HG02840 (cell line): ENCODE results near the gene RGS14.
A peak's percentile ranks its signal among the peaks of the same experiment; 100 is the strongest.
"Not testable (repeated sequence)": the region's sequence is repeated elsewhere in the genome, so short reads cannot be mapped to it uniquely, and the experiment has no call there.

ENCODE experiments used
- ATAC-seq: cut with Tn5 transposase; IDR thresholded peaks from one replicate; pipeline ENCODE4 v1.9.1; 2021; ENCODE audit warnings: mild to moderate bottlenecking, moderate library complexity, moderate number of reproducible peaks; ENCODE audit not compliant: unreplicated experiment, low FRiP score

RGS14 gene

DNA sequence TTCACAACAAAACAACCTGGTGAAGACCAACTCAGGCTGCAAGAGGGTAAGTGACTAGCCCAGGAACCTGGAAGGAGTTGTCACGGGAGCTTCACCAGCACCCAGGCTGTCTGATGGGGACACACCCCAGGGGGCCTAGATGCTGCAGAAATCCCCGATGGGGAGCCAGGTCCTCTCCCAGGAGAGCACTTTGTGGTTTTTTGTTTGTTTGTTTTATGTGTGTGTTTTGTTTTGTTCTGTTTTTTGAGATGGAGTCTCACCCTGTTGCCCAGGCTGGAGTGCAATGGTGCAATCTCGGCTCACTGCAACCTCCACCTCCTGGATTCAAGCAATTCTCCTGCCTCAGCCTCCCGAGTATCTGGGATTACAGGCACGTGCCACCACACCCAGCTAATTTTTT lies 17.8 kb downstream of the RGS14 start:
- ATAC-seq, result not testable (repeated sequence)

- ATAC-seq, result no peak
Measured at GRCh38 chr5:177376107-177376506, 18.4 kb downstream of the RGS14 start.

DNA sequence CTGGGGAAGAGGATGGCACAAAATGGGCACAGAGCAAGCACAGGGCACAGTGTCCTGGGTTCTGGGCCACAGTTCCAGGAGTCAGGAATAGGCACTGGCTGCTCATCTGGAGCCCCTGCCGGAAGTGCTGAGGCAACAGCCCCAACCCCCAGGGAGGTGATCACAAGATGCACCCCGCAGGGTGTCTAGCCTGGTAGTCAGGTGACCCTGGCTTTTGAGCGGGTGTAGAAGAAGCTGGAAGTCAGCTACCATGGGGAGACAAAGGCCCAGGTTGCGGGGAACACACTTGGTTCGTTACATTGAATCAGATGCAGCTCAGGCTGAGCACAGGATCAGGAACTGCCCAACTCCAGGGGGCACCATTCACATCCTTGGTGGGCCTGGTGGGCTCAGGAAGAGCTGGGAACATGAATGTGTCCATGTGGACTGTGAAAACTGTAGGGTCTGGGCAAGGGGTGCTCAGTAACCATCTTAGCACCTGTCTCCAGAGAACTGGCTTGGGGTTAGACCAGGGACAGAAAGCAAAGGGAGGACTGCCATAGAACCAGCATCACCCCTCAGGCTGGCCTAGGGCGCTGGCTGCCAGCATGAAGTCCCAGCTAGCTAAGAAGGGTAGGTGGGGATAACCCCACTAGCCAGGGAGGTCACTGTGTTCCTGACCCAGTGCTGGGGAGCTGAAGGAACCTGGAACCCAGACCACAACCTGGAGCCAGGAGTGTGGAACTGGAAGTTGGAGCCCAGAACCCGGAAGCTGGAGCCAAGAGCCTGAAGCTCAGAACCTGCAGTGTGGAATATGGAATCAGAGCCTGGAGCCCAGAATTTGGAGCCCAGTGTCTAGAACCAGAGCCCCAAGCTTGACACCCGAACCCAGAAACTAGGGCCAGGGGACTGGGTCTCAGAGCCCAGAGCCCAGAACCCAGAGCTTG lies 20.4 kb downstream of the RGS14 start:
- ATAC-seq, result no peak

GRCh38 chr5:177378884-177379883 lies 21.5 kb downstream of the RGS14 start:
- no peak for ATAC-seq

GRCh38 chr5:177380805-177381126 lies 23.0 kb downstream of the RGS14 start:
- ATAC-seq, result no peak

- no peak for ATAC-seq
Measured at GRCh38 chr5:177382423-177383029, 24.8 kb downstream of the RGS14 start.

GRCh38 chr5:177383181-177383580 lies 25.5 kb downstream of the RGS14 start:
- ATAC-seq, result no peak

DNA sequence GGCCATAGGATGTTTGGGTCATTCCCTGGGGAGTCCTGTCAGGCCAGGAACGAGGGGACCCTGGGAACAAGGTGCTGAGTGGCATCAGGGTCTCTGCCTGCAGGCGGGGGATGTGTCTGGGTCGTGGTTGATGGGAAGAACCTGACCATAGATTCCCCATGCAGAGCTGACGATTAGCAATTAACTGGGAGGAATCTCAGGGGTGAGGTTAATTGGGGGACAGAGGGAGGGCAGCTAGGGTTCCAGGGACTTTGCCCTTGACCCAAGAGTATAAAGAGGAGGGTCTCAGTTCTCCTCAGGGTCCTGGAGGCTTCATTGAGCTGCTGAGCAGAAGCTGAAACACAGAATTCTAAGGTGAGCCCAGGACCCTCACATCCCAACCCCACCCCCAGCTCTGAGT lies 26.4 kb downstream of the RGS14 start, which contains the start of gene SLC34A1:
Gene SLC34A1, plus strand, starts transcription at position 301 of the 400 bp plus-strand sequence. CDS start 1,308 bp downstream, outside the sequence.
- ATAC-seq, result no peak

GRCh38 chr5:177385720-177386119 lies 28.0 kb downstream of the RGS14 start:
- ATAC-seq, result no peak

GRCh38 chr5:177386542-177386941 lies 28.8 kb downstream of the RGS14 start:
- ATAC-seq, result no peak

DNA sequence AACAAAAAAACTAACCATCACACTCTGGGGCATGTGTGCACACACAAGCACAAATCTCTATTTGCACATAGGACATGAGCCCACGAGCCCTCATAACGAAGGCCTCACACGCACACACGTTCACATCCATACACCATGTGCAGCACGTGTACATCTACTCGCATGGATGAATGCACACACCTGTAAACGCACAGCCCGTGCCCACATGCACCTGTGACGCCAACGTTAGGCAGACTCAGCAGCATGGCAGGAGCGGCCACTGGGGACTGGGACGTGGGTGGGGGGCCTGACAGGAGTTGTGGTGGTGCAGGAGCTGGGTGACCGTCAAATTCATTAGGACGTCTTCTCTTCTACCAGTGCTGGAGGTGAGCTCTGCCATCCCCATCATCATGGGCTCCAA lies 29.7 kb downstream of the RGS14 start:
- no peak for ATAC-seq

- no peak for ATAC-seq
Measured at GRCh38 chr5:177388521-177389052, 30.9 kb downstream of the RGS14 start.

DNA sequence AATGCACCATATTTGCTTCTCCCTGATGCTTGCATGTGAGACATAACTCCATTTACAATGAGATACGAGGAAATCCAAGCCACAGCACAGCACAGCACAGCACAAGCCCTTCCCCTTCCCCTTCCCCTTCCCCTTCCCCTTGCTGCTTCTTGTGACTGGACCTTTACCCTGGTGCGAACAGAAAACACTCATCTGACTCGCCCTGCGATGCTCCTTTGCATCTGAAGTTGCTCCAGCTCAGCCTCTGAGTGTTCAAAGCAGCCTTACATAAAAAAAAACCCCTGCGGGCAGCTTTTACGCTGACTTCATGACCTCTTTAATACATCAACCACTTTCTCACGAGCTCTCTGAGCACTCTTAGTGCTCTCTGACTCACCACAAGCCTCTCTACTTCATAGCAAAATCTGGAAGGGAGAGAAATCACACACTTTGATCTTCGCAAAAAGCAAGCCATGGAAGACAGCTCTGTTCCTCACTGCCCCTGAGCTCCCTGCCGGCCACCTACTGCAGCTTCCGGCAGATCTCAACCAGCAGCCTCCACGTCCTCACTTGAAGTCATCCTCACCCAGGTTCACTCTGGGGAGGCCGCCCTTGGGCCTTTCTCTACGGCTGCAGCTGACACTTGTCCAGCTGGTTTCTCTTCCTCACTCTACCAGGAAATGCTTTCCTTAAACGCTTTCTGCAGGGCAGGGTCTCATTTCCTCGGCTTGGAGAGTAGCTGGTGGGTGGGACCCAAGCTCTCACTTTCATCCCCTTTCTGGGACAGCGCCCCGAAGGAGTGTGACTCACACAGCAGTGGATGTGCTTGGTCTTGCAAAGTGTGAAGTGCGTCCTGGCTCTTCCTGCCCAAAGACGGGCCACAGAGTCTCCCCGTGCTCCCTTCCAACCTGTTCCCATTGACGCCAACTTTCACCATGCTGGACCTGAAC lies 31.8 kb downstream of the RGS14 start:
- ATAC-seq, result no peak

DNA sequence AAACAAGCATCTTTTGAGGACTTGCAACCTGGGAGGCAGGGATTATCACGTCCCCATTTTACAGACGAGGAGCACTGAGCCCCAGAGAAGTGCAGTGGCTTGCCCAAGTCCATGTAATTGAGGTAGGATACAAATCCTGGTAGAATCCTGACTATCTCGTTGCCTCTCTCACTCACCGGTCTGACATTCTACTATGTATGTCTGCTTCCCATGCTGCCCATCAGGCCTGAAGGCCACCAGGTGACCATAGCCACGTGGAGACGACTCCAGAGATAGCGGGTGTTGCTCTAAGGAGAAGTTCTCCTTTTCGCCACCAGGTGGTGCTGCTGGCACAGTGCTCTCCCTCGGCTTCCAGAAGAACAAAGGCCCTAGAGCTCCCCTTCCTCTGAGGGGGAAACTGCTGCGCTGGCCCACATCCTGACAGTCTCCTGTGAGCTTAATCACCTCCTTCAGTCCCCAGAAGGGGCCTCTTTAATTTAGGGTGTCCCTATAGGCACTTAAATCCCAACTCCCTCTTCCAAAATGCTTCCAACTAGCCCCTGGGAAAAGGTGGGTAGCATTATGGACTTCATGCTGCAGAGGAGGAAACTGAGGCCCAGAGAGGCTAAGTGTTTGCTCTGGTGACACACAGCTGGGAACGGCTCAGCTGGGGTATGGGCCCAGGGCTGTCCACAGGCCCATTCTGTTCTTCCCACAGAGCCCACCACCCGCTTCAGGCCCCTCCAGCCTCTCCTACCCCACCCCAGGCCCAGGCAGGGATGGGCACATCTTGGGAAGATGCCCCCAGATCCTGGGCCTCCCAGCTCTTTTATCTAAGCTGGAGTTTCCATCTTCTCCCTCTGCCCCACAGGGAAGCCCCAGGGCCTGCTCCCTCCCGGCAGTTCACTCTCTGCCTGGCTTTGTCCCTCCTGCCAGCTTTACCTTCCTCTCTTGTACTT lies 32.9 kb downstream of the RGS14 start:
- ATAC-seq, result peak; percentile 66

DNA sequence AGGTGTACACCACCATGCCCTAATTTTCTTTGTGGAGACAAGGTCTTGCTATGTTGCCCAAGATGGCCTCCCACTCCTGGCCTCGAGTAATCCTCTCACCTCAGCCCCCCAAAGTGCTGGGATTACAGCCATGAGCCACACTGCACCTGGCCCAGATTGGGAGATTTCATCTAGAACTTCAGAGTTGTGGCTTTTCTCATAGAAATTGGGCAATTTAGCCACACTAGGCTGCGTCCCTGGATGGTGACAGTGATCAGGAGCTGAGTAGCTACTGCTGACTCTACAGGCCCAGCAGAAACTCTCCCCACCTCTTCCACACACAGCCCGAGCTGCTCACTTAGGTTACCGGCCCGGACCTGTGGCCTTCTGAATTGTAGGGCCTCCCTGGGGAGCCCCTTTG lies 35.0 kb downstream of the RGS14 start:
- ATAC-seq, result no peak

DNA sequence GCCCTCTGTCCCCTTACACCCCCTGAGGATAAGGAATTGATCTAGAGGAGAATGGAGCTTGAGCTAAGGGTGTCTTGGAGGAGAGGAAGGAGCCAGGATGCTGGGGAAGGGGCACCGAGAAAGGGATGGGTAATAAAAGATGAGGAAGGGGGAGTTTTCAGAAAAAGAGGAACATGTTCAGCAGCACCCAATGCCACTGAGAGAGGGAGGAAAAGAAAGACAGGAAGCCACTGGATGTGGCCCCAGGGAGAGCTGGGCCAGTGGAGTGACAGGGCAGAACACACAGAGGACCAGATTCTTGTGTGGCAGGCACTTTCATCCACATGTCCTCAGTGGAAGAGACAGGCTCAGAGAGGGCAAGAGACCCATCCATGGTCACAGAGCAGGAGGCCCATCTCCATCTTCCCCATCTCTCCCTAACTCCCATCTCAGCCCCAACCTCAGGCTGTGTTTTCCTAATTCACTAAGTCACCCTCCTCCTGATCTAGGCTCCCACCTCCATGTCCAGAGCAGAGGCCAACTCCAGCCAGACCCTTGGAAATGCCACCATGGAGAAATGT lies 35.6 kb downstream of the RGS14 start:
- no peak for ATAC-seq

- ATAC-seq, result no peak
Measured at GRCh38 chr5:177393990-177394389, 36.3 kb downstream of the RGS14 start.

DNA sequence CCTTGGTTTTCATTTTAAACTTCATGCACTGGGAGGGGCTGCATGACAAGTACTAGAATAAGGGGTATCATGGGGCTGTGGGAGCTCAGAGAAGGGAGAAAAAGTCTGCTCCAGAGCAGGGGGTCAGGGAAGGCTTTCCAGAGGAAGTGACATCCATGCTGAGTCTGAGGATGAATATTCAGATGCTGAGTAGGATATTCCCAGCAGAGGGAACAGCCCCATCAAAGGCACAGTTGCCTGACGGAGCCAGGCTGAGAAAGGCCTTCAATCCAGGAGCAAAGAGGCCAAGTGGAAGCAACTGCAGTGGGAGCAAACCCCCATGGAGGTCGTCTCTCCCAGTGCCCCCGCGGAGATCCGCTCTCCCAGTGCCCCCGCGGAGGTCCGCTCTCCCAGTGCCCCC lies 38.4 kb downstream of the RGS14 start:
- ATAC-seq, result no peak
